Activated naive CD8-positive, alpha-beta T cell treated with anti-CD3 and anti-CD28 coated beads, Interleukin-2, amount 10 ng/mL, durations not matched to agents 7 days and 5 days (primary cell): ENCODE results near the gene MRPL11. TPM values are rescaled to one million over a fixed set of nuclear protein-coding genes. Genes with fewer than 3 reads are reported as not detected.
A peak's percentile ranks its signal among the peaks of the same experiment; 100 is the strongest.

Experiments used
- ATAC-seq: fragments of 150-1000 bp; cut with Tn5 transposase; one replicate; pipeline ENCODE4 v1.10.0; 2021; ENCODE audit warnings: low read depth, moderate library complexity
- POLR2A ChIA-PET: fragments of 350-600 bp; sonication (Branson Sonifier 250); formaldehyde crosslinking; loops from one replicate; lab custom pipeline; 2021; ENCODE audit warnings: antibody characterized with exemption; lab: Charles Lee
- DNase-seq: peaks from one replicate; pipeline ENCODE4 v3.0.0; 2021
- H3K27ac Mint-ChIP-seq: one replicate; pipeline ENCODE4 v1.8.0; 2022; ENCODE audit warnings: mild to moderate bottlenecking, mixed read lengths
- H3K27me3 Mint-ChIP-seq: one replicate; pipeline ENCODE4 v1.8.0; 2022; ENCODE audit warnings: mild to moderate bottlenecking, moderate library complexity, mixed read lengths
- H3K36me3 Mint-ChIP-seq: one replicate; pipeline ENCODE4 v1.8.0; 2021; ENCODE audit warnings: mild to moderate bottlenecking, mixed read lengths
- H3K4me1 Mint-ChIP-seq: one replicate; pipeline ENCODE4 v1.8.0; 2021; ENCODE audit warnings: mixed read lengths
- H3K4me3 Mint-ChIP-seq: one replicate; pipeline ENCODE4 v1.8.0; 2022; ENCODE audit warnings: mild to moderate bottlenecking, moderate library complexity, mixed read lengths
- H3K9me3 Mint-ChIP-seq: one replicate; pipeline ENCODE4 v1.8.0; 2021; ENCODE audit warnings: mixed read lengths
- total RNA-seq, 2 experiments: library from RNA; stranded (reverse); gene quantifications; one replicate each; pipeline ENCODE4 v1.2.3, GENCODE V29; 2021

MRPL11 gene
- total RNA-seq, result 10 to 100 TPM; 53.9 to 64.4 TPM

- H3K36me3 Mint-ChIP-seq, result peaks cover 6% of the 10 kb centered on the region
- H3K4me1 Mint-ChIP-seq, result peaks cover 17% of the 10 kb centered on the region
- peaks cover 11% of the 10 kb centered on the region for H3K9me3 Mint-ChIP-seq
- POLR2A ChIA-PET, result interaction anchor here (0.6 to 1.6 kb wide), 10 partner anchors 17 to 666 kb away, joined by 3 to 15 read pairs (median 4); partner anchors contain the start of genes DPP3, PELI3, RBM4B and YIF1A
- peak within 1 kb of the TSS; percentile 97 for H3K27ac Mint-ChIP-seq
- H3K27me3 Mint-ChIP-seq, result no peaks in the 10 kb centered on the region
- ATAC-seq (peak; percentile 95), DNase-seq (peak; percentile 87)
- peak within 1 kb of the TSS; percentile 90 for H3K4me3 Mint-ChIP-seq
Measured at GRCh38 chr11:66438504-66439466, at the start of gene MRPL11. TSS of gene MRPL11 (minus strand) at chr11:66438848. CDS start at chr11:66438754, 94 bp downstream.

DNA sequence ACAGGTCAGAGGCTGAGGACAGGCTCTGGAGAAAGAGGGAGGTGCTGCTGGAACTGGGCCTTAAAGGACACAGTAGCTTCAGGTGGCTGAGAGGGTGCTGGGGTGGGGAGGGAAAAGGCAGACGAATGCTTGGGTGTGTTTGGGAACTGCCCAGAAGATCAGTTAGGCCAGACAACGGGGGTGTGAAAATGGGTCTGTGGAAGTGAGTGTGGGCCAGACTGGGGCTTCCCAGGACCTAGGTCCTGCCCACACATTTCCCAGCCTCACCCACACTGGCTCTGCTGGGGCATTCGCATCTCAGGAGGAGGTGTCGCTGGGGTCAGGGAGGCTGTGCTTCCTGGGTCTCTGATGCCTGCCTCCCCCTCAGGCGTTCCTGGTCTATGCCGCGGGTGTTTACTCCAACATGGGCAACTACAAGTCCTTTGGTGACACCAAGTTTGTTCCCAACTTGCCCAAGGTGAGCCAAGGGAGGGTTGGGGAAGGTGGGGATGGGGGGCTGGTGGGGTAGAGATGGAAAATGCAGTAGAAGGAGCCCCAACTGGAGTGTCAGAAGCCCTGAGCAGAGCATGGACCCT is 46.2 kb upstream of the MRPL11 start:
- H3K27ac Mint-ChIP-seq, result peak overlapping the region; percentile 34
- H3K4me3 Mint-ChIP-seq, result no peak overlapping the region
- H3K4me1 Mint-ChIP-seq, result peaks cover 11% of the 10 kb centered on the region
- no peak for ATAC-seq
- no peak for DNase-seq
- no peaks in the 10 kb centered on the region for H3K9me3 Mint-ChIP-seq
- POLR2A ChIA-PET, result no interaction called here
- H3K27me3 Mint-ChIP-seq, result no peaks in the 10 kb centered on the region
- peaks cover 2% of the 10 kb centered on the region for H3K36me3 Mint-ChIP-seq

GRCh38 chr11:66480117-66480938 is 41.7 kb upstream of the MRPL11 start, which contains the start of gene DPP3:
TSS of gene DPP3 (plus strand) at chr11:66480434. CDS start at chr11:66482201, 1,767 bp downstream.
- Mint-ChIP-seq H3K9me3 (no peaks in the 10 kb centered on the region), H3K4me1 (peaks cover 20% of the 10 kb centered on the region), H3K27me3 (no peaks in the 10 kb centered on the region), H3K4me3 (peak within 1 kb of the TSS; percentile 94), H3K27ac (peak within 1 kb of the TSS; percentile 88), H3K36me3 (no peaks in the 10 kb centered on the region)
- POLR2A ChIA-PET, result interaction anchor here (0.6 to 2.1 kb wide), 22 partner anchors 9 to 478 kb away, joined by 3 to 22 read pairs (median 4); partner anchors contain the start of genes ACTN3, BANF1, EIF1AD and MRPL11
- DNase-seq (peak; percentile 96), ATAC-seq (peak; percentile 97)

DNA sequence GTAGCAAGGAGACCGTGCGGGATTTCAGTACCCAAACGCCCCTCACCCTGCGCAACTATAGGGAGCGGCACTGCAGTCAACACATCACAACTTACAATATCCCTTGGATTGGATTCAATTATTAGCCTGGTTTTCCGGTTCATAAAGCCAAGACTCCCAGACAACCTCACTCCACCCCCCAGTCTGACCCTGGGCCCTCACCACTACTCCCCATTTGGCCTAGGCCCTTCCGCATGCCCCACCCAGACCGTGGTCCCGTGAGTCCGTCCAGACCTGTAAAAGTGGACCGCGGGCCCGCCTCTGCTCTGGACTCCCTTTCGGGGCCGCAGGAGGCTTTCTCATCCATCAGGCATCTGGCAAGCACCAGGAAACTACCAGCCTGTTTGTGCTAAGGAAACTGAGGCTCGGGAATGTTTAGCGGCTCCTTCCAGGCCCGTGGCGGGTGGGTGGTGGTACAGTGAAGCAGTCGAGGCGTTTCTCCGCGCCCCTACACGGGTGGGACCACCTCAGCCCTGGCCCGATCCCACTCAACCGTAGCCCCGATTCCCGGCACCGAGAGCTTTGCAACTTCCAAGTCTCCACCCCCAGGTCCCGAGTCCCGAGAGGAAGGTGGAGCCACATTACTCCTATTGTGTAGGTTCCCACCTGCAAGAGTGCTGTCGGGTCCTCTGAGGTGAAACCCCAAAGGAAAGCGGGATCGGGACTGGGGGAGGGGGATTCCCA is 40.9 kb upstream of the MRPL11 start:
- no peak for ATAC-seq
- H3K27me3 Mint-ChIP-seq, result no peaks in the 10 kb centered on the region
- peak; percentile 48 for DNase-seq
- no peaks in the 10 kb centered on the region for H3K36me3 Mint-ChIP-seq
- peaks cover 20% of the 10 kb centered on the region for H3K4me1 Mint-ChIP-seq
- peak overlapping the region; percentile 88 for H3K27ac Mint-ChIP-seq
- POLR2A ChIA-PET, result interaction anchor here (0.6 to 2.1 kb wide), 21 partner anchors 9 to 479 kb away, joined by 3 to 22 read pairs (median 4); partner anchors contain the start of genes ACTN3, BANF1, EIF1AD and MRPL11
- peak overlapping the region; percentile 94 for H3K4me3 Mint-ChIP-seq
- H3K9me3 Mint-ChIP-seq, result no peaks in the 10 kb centered on the region

- Mint-ChIP-seq H3K27ac (peak overlapping the region; percentile 88), H3K36me3 (no peaks in the 10 kb centered on the region), H3K9me3 (no peaks in the 10 kb centered on the region), H3K4me1 (peaks cover 20% of the 10 kb centered on the region), H3K4me3 (peak overlapping the region; percentile 94), H3K27me3 (no peaks in the 10 kb centered on the region)
- POLR2A ChIA-PET, result no interaction called here
- ATAC-seq, result no peak
- peak; percentile 59 for DNase-seq
Measured at GRCh38 chr11:66478729-66479393, 40.2 kb upstream of the MRPL11 start.

- Mint-ChIP-seq H3K9me3 (no peaks in the 10 kb centered on the region), H3K27me3 (no peaks in the 10 kb centered on the region), H3K36me3 (no peaks in the 10 kb centered on the region), H3K27ac (no peak overlapping the region), H3K4me1 (peaks cover 18% of the 10 kb centered on the region), H3K4me3 (no peak overlapping the region)
- ATAC-seq, result no peak
- DNase-seq, result no peak
- POLR2A ChIA-PET, result no interaction called here
Measured at GRCh38 chr11:66477263-66478201, 38.9 kb upstream of the MRPL11 start.

DNA sequence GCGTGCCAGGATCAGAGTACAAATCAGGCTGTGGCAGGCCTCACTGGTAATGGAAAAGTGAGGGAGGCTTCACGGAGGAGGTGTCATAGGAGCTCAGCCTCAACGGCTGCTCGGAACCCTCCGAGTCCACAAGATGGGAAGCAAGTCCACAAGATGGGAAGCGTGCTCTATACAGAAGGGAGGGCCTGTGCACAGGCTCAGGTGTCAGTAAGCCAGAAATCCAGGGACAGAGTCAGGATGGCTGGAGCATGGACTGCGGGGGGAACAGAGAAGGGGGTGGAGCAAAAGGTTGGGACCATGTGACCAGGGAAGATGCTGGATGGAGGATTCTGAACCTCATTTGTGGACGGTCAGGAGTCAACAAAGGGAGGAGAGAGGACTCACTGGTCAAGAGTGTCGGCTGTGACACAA is 38.2 kb upstream of the MRPL11 start:
- ATAC-seq, result no peak
- POLR2A ChIA-PET, result no interaction called here
- Mint-ChIP-seq H3K36me3 (no peaks in the 10 kb centered on the region), H3K9me3 (no peaks in the 10 kb centered on the region), H3K4me1 (peaks cover 15% of the 10 kb centered on the region), H3K27me3 (no peaks in the 10 kb centered on the region), H3K27ac (no peak overlapping the region), H3K4me3 (no peak overlapping the region)
- no peak for DNase-seq

DNA sequence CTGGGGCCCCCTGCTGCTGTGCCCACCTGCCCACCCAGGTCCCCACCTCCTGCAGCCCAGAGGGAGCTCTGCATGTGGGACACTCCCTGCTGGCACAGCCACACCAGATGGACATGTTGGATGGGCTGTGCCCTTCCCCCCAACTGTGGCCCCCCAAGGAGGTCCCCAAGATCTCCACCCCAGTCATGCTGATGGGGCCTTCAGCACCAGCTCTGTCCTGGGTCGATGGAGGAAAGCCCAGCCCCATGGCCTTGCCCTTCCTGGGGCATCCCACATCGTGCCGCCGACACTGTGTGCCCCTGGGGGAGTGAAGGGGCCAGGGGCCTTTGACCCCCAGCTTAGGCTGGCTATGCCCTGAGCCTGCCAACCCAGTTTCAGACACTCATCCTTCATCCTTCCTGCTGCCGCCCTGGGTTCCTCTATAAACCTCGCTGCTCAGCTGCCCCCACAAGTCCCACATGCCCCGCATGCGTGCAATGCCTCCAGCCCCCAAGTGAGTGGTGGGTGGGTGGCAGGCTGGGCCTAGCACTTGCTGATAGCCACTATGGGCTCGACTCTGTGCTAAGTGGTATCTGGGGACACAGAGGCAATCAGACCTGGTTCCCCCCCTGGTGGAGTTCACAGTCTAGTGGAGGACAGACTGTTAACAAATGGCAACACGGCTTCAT is 37.7 kb upstream of the MRPL11 start:
- no peaks in the 10 kb centered on the region for H3K9me3 Mint-ChIP-seq
- peaks cover 15% of the 10 kb centered on the region for H3K4me1 Mint-ChIP-seq
- POLR2A ChIA-PET, result no interaction called here
- no peaks in the 10 kb centered on the region for H3K36me3 Mint-ChIP-seq
- no peak overlapping the region for H3K27ac Mint-ChIP-seq
- DNase-seq, result no peak
- no peak overlapping the region for H3K4me3 Mint-ChIP-seq
- no peaks in the 10 kb centered on the region for H3K27me3 Mint-ChIP-seq
- ATAC-seq, result no peak

DNA sequence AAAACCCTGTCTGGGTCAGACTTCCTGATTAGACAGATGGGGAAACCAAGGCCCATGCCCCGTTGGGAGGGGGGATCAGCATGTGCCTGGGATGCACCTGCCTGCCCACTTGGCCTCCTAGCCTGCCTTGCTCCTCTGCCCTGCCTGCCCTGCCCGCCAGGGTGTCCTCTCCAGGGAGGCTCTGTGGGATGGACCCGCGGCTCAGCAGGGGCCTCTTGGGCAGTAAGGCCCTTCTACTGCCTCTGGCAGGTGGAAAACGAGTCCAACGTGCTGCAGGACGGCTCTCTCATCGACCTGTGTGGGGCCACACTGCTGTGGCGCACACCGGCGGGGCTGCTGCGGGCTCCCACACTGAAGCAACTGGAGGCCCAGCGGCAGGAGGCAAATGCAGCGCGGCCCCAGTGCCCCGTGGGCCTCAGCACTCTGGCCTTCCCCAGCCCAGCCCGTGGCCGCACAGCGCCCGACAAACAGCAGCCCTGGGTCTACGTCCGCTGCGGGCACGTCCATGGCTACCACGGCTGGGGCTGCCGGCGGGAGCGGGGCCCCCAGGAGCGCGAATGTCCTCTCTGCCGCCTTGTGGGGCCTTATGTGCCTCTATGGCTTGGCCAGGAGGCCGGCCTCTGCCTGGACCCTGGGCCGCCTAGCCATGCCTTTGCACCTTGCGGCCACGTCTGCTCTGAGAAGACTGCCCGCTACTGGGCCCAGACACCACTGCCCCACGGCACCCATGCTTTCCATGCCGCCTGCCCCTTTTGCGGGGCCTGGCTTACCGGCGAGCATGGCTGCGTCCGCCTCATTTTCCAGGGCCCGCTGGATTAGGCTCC is 36.9 kb upstream of the MRPL11 start:
- Mint-ChIP-seq H3K4me1 (peaks cover 10% of the 10 kb centered on the region), H3K9me3 (no peaks in the 10 kb centered on the region), H3K4me3 (no peak overlapping the region), H3K36me3 (peaks cover 1% of the 10 kb centered on the region), H3K27me3 (no peaks in the 10 kb centered on the region), H3K27ac (no peak overlapping the region)
- POLR2A ChIA-PET, result no interaction called here
- DNase-seq (no peak), ATAC-seq (no peak)
